CD4-positive, alpha-beta T cell treated with Interferon alpha-2 for 1 hour (primary cell): ENCODE measurements around the gene SIRPB2.

Experiments used
- DNase-seq, 2 donors: peaks; one replicate each; pipeline ENCODE4 v3.0.0-alpha.2; 2020 to 2022

SIRPB2 gene

GRCh38 chr20:1491281-1491840 lies at the start of gene SIRPB2:
TSS of gene SIRPB2 (minus strand) at chr20:1491420. CDS start at chr20:1491359, 61 bp downstream.
- DNase-seq, result peak; percentile 13 to 45

DNA sequence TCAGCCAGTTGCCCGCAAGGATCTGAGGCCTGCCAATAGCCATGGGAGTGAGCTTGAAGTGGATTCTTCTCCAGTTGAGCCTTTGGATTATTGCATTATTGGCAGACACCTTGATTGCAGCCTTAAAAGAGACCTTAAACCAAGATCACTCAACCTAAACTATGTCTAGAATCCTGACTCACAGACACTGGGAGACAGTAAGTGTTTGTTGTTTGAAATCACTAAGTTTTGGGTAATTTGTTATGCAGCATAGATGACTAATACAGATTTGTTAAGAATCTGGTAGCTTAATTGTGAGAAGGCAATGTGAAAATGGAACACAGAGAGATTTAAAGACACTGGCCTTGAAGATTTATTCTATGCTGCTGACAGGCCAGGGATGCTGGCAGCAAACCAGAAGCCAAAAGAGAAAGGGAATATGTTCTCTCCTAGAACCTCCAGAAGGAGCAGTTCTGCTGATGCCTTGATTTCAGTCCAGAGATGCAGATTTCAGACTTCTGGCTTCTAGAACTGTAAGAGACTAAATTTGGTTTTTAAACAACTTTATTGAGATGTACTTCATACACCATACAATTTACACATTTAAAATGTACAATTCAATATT lies 48.7 kb upstream of the SIRPB2 start:
- no peak for DNase-seq

DNA sequence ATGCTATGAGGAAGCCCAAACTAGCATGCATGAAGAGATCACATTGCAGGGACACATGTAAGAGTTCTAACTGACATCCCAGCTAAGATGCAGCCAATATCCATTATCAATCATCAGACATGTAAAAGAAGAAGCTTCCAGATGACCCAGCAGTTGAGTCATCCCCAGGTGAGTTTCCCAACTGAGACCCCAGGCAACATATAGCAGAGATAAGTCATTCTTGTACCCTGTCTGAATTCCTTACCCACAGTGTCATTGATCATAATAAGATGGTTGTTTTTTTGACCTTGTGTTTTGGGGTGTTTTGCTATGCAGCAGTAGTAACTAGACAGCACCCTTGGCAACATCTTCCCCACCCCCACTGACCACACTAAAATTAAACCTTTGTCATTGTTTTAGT lies 47.4 kb upstream of the SIRPB2 start:
- no peak for DNase-seq

DNA sequence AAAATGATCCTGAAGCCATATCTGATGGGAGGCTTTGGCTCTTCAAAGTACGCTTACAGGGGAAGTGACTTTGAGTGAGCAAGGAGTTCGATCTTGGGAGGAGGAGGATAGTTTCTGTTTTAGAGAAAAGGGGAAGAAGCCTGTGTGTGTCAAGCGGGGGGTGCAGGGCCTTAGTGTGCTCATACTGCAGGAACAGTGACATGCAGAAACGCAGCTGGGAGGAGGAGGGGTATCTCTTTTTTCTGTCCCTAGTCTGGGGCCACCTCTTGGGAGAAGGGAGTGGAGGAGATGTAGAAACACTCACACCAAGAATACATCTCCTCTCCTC lies 46.5 kb upstream of the SIRPB2 start:
- DNase-seq, result peak; percentile 16 to 67

DNA sequence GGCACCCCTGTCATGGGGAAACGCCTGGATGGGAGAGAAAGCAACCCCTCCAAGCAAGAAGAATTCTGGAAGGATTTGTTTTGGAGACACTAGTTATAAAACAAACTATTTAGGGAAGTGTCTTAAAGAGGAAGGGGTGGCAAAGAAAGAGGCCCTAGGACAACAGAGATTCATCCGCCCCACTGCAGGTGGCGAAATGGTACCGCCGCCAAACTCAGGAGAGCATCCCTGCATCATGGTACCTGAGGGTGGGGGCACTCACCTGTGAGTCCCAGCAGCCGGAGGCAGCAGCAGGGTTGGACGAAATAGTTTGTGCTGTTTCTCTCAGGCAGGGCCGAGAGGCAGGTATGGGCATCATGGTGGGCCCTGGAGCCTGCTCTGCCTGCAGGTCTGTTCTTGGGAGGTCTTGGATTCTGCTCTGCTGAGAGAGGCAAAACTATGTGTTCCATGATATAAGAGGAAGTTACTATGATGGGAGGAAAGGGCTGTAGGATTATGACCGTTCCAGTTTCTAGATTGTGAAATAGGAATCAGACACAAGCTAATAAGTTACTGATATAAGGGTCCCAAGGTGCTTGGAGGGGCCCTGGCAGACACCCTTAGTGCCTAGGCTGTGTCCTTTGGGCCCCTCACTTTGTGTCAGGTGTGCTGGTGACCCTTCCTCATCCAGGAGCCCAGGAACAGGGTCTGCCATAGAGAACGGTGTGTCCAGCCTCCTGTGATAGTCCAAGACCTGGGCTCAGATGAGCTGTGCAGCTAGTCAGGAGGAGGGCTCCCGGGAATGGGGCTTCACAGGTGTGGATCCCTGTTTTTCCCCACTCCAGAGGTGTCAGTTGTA lies 45.9 kb upstream of the SIRPB2 start:
- no peak for DNase-seq

DNA sequence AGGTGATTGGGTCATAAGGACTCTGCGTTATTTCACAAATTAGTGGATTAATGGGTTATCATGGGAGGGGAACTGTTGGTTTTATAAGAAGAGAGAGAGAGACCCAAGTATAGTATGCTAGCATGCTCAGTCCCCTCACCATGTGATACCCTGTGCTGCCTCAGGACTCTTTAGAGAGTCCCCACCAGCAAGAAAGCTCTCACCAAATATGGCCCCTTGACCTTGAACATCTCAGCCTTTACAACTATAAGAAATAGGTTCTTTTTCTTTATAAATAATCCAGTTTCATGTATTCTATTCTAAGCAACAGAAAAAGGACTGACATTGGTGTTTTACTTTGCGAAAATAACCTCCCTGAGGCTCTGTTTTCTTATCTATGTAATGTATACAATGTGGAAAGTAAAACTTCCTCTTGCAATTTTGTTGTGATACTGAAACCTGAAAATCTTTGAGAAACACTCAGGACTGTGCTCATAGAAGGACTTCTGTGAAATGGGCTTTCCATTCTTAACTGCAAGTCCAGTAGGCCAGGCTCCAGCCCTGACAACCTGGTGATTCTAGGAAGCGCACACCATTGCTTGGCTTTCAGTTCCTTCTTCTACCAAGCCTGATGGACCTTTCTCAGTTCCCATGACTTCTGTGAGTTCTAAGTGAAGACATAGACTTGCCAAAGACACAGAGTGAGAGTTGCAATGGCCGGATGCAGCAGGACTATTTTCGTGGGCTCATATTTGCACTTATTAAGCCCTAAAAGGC lies 44.4 kb upstream of the SIRPB2 start:
- DNase-seq, result peak; percentile 15 to 55

DNA sequence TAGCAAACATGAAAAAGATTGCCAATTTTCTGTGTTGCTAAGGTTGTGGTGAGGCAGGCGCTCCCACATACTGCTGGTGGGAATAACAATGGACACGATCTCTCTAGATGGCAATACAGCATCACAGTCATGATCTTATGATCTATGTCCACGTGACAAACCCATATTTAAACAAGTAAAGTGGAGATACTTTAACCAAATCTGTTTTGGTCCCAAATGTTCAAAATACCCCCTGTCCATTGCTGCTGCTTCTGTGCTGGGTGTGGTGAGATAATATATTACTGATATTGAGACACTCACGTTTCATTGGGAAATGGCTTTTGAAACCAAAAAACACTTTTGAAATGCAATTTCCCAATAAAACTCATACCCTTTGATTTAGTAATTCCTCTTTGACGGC lies 43.3 kb upstream of the SIRPB2 start:
- DNase-seq, result no peak

DNA sequence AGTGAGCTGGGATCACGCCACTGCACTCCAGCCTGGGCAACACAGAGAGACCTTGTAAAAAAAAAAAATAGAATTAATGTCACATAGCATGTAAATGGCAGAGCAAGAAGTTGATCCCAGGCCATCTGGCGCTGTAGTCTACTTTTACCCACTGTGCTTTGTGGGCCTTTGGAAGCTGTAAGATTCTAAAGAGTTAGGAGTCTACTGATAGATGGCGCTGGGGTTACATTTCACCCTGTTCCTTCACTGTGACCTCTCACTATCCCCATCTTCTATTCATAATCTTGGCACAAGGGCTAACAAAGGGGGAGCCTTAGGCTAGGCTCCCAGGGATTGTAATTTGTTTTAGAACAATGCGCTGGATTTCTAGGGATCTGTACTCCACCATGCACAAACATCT lies 41.8 kb upstream of the SIRPB2 start:
- peak in 1 of 2 donors; percentile 35 for DNase-seq

GRCh38 chr20:1528811-1529210 lies 37.6 kb upstream of the SIRPB2 start:
- no peak for DNase-seq

DNA sequence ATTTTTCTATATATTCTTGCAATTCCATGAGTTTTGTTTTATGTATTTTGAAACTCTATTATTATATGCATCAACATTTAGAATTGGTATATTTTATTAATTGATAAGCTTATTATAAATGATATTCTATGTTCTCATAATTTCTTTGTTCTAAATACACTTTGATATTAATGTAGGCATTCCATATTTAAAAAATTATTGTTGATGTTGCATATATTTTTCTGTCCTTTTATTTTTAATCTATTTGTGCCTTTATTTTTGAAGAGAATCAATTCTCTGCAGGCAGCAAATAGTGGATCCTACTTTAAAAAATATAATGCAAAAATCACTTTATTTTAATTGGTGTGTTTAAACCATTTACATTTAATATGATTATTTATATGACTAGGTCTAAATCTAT lies 36.7 kb upstream of the SIRPB2 start:
- no peak for DNase-seq

GRCh38 chr20:1526896-1527295 lies 35.7 kb upstream of the SIRPB2 start:
- DNase-seq, result no peak

DNA sequence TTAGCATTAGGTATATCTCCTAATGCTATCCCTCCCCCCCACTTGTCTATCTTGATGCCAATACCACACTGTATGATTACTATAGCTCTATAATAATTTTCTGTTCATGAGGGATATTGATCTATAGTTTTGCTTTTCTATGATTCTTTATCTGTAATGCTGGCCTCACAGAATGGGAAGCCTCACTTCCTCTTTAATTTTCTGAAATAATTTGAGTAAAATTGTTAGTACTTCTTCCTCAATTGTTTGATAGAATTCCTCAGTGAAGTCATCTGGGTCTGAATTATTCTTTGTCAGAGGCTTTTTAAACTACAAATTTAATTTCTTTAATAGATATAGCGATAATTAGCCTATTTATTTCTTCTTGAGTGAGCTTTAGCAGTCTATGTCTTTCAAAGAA lies 35.1 kb upstream of the SIRPB2 start:
- DNase-seq, result no peak

DNA sequence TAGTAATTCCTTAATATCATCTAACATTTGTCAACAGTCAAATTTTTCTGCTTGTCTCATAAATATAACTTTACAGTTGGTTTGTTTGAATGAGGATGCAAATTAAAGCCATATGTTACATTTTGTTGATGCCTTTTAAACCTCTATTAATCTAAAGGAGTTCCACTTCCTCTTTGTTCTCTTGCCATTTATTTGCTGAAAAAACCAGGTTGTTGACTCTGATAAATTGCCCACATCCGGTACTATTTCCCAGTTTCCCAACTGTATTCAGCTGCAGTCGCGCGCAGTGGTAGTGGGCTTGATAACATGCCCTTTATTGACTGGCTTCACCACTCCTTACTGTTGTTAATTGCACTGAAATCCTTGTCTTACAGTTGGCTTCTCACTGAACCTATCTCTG lies 32.8 kb upstream of the SIRPB2 start:
- no peak for DNase-seq

DNA sequence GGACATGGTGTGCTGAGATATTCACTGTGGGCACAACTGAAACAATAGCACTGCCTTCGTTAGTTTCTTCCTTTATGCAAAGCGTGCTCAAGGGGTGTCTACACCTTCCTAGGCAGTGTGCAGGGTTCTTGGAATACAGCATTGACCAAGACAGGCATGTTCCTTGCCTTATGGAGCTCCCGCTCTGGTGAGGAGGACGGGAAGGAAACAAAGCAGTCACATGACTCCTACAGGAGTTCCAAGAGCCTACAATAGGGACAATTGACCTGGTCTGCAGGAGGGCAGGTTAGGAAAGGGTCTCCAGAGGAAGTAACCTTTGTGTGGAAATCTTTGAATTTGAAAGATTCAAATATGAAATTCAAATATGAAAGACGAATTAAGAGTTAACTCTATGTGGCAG lies 25.8 kb upstream of the SIRPB2 start:
- DNase-seq, result no peak

DNA sequence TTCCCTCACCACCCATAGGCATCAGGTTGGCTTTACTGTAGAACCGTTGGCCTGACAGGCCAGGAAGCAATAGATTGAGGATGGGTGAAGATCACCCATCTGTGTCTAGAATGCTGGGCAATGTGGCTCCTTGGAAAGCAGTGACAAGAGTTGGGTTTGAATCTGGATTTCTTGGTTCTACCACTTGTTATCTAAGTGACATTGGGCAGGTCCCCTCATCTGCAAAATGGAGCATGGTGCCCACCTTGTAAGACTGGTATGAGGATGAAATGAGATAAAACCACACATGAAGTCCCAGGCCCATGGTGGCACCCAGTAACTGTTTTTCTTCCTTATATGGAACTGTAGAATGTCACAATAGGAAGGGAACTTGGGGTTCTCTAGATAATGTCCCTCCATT lies 22.6 kb upstream of the SIRPB2 start:
- no peak for DNase-seq

DNA sequence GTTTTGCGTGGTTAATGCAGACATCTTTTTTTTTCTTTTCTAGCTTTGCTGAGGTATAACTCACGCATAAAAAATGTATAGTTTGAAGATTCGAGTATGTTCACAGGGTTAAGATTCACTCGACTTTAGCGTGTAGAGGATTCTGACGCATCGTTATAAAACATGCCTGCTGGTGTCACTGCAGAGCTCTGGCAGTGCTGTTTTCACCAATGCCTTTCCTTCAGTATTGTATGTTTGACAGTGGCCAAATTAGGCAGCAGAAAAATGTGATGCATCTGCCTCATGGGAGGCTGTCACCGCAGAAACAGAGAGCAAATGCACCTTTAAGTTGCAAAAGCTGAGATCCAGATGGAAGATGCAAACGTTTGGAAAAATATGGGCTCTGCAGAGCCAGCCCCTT lies 18.0 kb upstream of the SIRPB2 start:
- peak; percentile 32 to 42 for DNase-seq

- no peak for DNase-seq
Observed at GRCh38 chr20:1508574-1508973, 17.4 kb upstream of the SIRPB2 start.

DNA sequence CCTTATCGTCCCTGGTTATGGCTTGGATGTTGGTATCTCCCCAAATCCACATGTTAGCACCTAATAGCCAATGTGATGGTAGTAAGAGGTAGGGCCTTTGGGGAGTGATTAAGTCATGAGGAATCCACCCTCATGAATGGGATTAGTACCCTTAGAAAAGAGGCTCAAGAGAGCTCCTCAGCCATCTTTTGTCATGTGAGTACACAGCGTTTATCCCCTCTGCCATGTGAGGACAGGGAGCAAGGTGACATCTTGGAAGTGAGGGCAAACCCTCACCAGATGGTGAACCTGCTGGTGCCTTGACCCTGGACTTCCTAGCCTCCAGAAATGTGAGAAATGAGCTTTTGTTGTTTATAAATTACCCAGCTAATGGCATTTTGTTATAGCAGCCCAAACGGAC lies 16.1 kb upstream of the SIRPB2 start:
- no peak for DNase-seq

DNA sequence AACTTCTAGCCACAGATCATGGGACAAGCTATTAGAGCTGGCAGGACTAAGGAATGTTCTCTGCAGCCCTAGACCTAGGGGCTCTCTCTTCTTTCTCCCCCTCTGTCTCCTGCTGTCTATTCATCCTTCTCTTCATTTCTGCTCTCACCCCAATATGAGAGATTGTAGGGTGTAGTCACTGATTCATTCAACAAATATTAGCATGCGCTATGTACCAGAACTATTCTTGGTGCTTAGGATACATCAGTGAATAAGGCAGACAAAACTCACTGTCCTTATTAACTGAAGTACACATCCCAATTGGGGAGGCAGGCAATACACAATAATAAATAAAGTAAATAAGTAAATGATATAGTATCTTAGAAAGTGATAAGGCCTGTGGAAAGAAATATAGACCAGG lies 14.7 kb upstream of the SIRPB2 start:
- DNase-seq, result no peak

GRCh38 chr20:1505361-1505760 lies 14.1 kb upstream of the SIRPB2 start:
- DNase-seq, result no peak

GRCh38 chr20:1503564-1504227 lies 12.5 kb upstream of the SIRPB2 start:
- DNase-seq, result peak; percentile 84 to 88

DNA sequence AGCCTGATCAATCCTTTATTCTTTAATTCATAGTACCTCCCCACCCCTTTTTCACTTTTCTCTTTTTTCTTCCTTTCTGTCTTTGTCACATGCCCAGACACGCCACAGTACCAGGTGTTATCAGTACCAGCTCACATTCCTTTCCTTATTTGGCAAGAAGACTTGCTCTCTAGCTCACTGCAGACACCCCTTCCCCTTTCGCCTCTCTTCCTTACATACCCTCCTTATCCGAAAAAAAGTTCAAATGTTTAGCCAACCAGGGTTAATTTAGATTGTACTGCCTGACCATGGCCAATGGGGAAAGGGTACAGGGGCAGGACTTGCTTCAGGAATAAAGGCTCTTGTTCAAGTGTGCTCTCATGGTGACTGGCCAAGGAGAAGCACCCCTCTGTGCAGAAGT lies 9.3 kb upstream of the SIRPB2 start:
- DNase-seq, result no peak
